Measurements from ENCODE around the gene TIGD1. TPM values are rescaled to one million over a fixed set of nuclear protein-coding genes. Genes with fewer than 3 reads are reported as not detected.

Gene TIGD1
- polyA plus RNA-seq, 1 of the 3 experiments (the other 2 are of a cell fraction): 4.6 TPM

DNA sequence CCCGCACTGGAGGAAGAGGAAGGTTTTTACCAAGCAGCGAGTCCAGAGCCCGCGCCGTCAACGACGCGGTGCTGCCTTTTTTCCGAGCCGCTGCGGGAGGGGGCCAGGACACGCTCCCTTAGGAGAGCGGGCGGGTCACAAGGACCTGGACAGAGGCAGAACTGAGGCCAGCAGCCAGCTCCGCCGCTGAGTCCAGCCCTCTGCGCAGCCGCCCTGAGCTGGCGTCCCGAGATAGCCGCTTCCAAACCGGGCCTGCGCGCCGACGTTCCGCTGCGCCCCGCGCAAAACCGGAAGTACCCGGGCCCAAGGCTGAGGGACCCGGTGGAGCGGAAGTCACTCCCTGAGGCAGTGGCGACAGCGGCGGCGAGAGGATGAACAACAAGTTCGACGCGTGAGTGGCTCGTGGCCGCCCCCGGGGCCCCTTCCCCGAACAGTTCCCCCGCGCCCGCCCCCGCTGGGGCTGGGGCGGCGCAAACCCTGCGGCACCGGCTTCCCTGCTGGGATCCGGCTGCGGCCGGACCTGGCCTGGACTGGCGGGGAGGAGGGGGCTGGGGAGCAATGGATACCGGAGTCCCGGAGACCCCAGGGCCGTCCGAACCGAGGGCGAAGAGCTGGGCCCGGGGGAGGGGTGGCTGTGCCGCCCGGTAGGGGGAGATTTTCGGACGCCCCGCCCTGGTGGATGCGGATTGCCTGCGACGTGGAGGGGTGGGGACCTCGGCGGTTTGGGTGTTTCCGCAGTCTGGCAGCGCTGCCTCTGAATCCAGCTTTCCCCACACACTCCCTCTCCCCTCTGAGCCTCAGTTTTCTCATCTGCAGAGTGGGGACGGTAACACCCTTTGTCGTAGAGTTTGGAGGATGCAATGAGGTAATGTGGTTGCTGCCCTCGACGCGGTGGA, at the start of gene TIGD1, which contains the start of gene EIF4E2 (continued):
- TF ChIP-seq MAX (IDR thresholded peaks at IDR 0.05; ENCODE audit: low read depth) (peak; percentile 95), FOXJ3 (CRISPR knock-in tag; IDR thresholded peaks at IDR 0.05) (no peak), GABPA (IDR thresholded peaks at IDR 0.05; ENCODE audit: low read depth) (peak; percentile 98), POLR2AphosphoS5 (IDR thresholded peaks at IDR 0.05; ENCODE audit: low read depth, low read length) (peak; percentile 79; the same call in 1 of the 2 replicates), RCOR1 (IDR thresholded peaks at IDR 0.05; ENCODE audit: low read length) (peak; percentile 68), EP300 (IDR thresholded peaks at IDR 0.05; ENCODE audit: borderline replicate concordance in 1 of 2, low read depth in 1 of 2, low read length in 1 of 2) (peak in 1 of 2 experiments; percentile 4; a peak in 1 of 4 replicates), NRF1 (IDR thresholded peaks at IDR 0.05; ENCODE audit: low read depth, low read length) (peak; percentile 96), USF2 (IDR thresholded peaks at IDR 0.05; ENCODE audit: borderline replicate concordance, low read depth, low read length) (no peak), ELF1 (IDR thresholded peaks at IDR 0.05) (peak; percentile 91), TAF1 (IDR thresholded peaks at IDR 0.05; ENCODE audit: borderline replicate concordance, low read depth, low read length) (peak; percentile 87), EZH2phosphoT487 (IDR thresholded peaks at IDR 0.05; ENCODE audit: borderline replicate concordance, low read depth) (no peak), FOSL2 (IDR thresholded peaks at IDR 0.05; ENCODE audit: borderline replicate concordance, low read depth) (no peak), YY1 (IDR thresholded peaks at IDR 0.05; ENCODE audit: low read depth) (peak; percentile 68), CHD2 (IDR thresholded peaks at IDR 0.05; ENCODE audit: low read length, partially characterized antibody) (peak; percentile 89)

GRCh38 chr2:232598293-232598692, 47.9 kb upstream of the TIGD1 start:
- CTCF ChIA-PET: interaction anchor here (0.9 kb wide), 1 partner anchor 13 kb away, joined by 3 read pairs; no protein-coding TSS in a partner anchor
- H3K4me3 ChIP-seq (ENCODE audit: low read depth in 2 of 2, low read length in 1 of 2): no peak overlapping the region
- TF ChIP-seq TEAD4 (IDR thresholded peaks at IDR 0.05; ENCODE audit: borderline replicate concordance, insufficient read depth): no peak
- no peak for TF ChIP-seq MAX (IDR thresholded peaks at IDR 0.05; ENCODE audit: low read depth)
- no peak for TF ChIP-seq YY1 (IDR thresholded peaks at IDR 0.05; ENCODE audit: low read depth)
- TF ChIP-seq SIN3A (IDR thresholded peaks at IDR 0.05; ENCODE audit: borderline replicate concordance, low read depth, low read length): no peak
- TF ChIP-seq GABPA (IDR thresholded peaks at IDR 0.05; ENCODE audit: low read depth): no peak
- TF ChIP-seq CHD2 (IDR thresholded peaks at IDR 0.05; ENCODE audit: low read length, partially characterized antibody): no peak
- TF ChIP-seq TAF1 (IDR thresholded peaks at IDR 0.05; ENCODE audit: borderline replicate concordance, low read depth, low read length): no peak
- TF ChIP-seq EZH2phosphoT487 (IDR thresholded peaks at IDR 0.05; ENCODE audit: borderline replicate concordance, low read depth): no peak
- TF ChIP-seq USF1 (IDR thresholded peaks at IDR 0.05; ENCODE audit: borderline replicate concordance, low read depth): no peak
- no peak for TF ChIP-seq RAD21 (IDR thresholded peaks at IDR 0.05; ENCODE audit: low read length)
- TF ChIP-seq REST (IDR thresholded peaks at IDR 0.05; ENCODE audit: low read depth, low read length): no peak
- no peak for TF ChIP-seq MEF2A (IDR thresholded peaks at IDR 0.05; ENCODE audit: borderline replicate concordance, low read depth)
- no peak for TF ChIP-seq MXI1 (IDR thresholded peaks at IDR 0.05; ENCODE audit: low read depth, low read length)
- TF ChIP-seq JUND (IDR thresholded peaks at IDR 0.05): no peak

More at GRCh38 chr2:232598293-232598692, 47.9 kb upstream of the TIGD1 start:
- Histone ChIP-seq H3K4me1 (ENCODE audit: control insufficient read depth in 1 of 2, insufficient read depth in 2 of 2, low read depth in 1 of 2, low read length in 1 of 2) (peaks cover 3% of the 10 kb centered on the region in 2 experiments; a peak in 2 of 4 replicates), H3K9me3 (no peaks in the 10 kb centered on the region), H3K9ac (no peak overlapping the region), H3K36me3 (replicated peaks in 1 of 2; ENCODE audit: control insufficient read depth in 1 of 2, insufficient read depth in 2 of 2, low read length in 1 of 2) (no peaks in the 10 kb centered on the region), H4K20me1 (ENCODE audit: insufficient read depth) (no peaks in the 10 kb centered on the region), H3F3A (replicated peaks; ENCODE audit: insufficient read depth) (no peaks in the 10 kb centered on the region), H3K27me3 (ENCODE audit: insufficient read depth) (no peaks in the 10 kb centered on the region), H2AFZ (ENCODE audit: low read depth) (no peak overlapping the region), H3K27ac (ENCODE audit: low read depth in 2 of 2, low read length in 1 of 2) (no peak overlapping the region), H3K9me2 (no peaks in the 10 kb centered on the region), H3K4me2 (no peak overlapping the region), H3K79me2 (ENCODE audit: insufficient read depth) (no peaks in the 10 kb centered on the region)
- no peak for DNase-seq
- 85% methylated on average over 4 of the region's 4 CpGs for WGBS (ENCODE audit: low lambda C conversion rate)
- POLR2A ChIA-PET: no interaction called here
